NCI-H1436 (cell line): ENCODE data around the gene LYSMD4.

ENCODE experiments used
- DNase-seq: peaks from one replicate; lab custom pipeline; 2025; lab: John Stamatoyannopoulos, UW

LYSMD4 gene

GRCh38 chr15:99731336-99732123 lies 1.7 kb downstream of the LYSMD4 start:
- no peak for DNase-seq

- DNase-seq: no peak
These were observed 3.3 kb downstream of the LYSMD4 start for GRCh38 chr15:99729920-99730319.

- no peak for DNase-seq
These were observed 3.9 kb downstream of the LYSMD4 start for GRCh38 chr15:99729327-99729726.

- no peak for DNase-seq
These were observed 4.3 kb downstream of the LYSMD4 start for GRCh38 chr15:99728916-99729315.

GRCh38 chr15:99727733-99728132 lies 5.5 kb downstream of the LYSMD4 start:
- DNase-seq: no peak

GRCh38 chr15:99727330-99727729 lies 5.9 kb downstream of the LYSMD4 start:
- no peak for DNase-seq

- no peak for DNase-seq
These were observed 6.9 kb downstream of the LYSMD4 start for GRCh38 chr15:99726333-99726732.

- no peak for DNase-seq
These were observed 10.8 kb downstream of the LYSMD4 start for GRCh38 chr15:99722406-99722805.

GRCh38 chr15:99721896-99722295 lies 11.3 kb downstream of the LYSMD4 start:
- DNase-seq: no peak

- DNase-seq: no peak
These were observed 12.0 kb downstream of the LYSMD4 start for GRCh38 chr15:99721104-99721778.

- no peak for DNase-seq
These were observed 12.7 kb downstream of the LYSMD4 start for GRCh38 chr15:99720533-99720932.

GRCh38 chr15:99719096-99719541 lies 14.1 kb downstream of the LYSMD4 start:
- no peak for DNase-seq

GRCh38 chr15:99718421-99718820 lies 14.8 kb downstream of the LYSMD4 start:
- DNase-seq: no peak

GRCh38 chr15:99717161-99718009 lies 15.9 kb downstream of the LYSMD4 start:
- no peak for DNase-seq

- DNase-seq: no peak
These were observed 16.6 kb downstream of the LYSMD4 start for GRCh38 chr15:99716540-99717095.

- DNase-seq: no peak
These were observed 20.8 kb downstream of the LYSMD4 start for GRCh38 chr15:99712415-99712814.

GRCh38 chr15:99711625-99712024 lies 21.6 kb downstream of the LYSMD4 start:
- DNase-seq: no peak

GRCh38 chr15:99709243-99709986 lies 23.8 kb downstream of the LYSMD4 start:
- DNase-seq: no peak

GRCh38 chr15:99708563-99708962 lies 24.7 kb downstream of the LYSMD4 start:
- DNase-seq: no peak

- DNase-seq: no peak
These were observed 25.6 kb downstream of the LYSMD4 start for GRCh38 chr15:99707473-99708270.
